ENCODE results near the gene HEXIM2.

DNA sequence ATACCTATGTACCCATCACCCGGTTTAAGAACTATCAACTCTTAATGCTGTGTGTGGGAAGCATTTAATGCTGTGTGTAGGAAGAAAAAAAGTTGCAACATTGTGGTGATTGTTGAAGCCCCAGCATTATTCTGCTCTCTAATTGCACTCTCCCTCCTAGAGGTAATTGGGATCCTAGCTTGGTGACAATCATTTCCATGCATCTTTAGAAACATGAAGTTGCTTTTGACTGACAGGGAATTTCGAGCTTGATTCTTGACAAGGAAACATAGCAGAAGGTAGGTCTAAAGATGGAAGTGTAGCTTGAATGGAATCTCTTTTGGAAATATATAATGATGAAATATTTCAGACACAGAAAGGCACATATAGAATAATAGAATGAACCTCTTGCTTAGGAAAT is 27.3 kb downstream of the HEXIM2 start:
- TF ChIP-seq POLR2A (IDR thresholded peaks at IDR 0.05), result no peak
- TF ChIP-seq, protein P1, sequence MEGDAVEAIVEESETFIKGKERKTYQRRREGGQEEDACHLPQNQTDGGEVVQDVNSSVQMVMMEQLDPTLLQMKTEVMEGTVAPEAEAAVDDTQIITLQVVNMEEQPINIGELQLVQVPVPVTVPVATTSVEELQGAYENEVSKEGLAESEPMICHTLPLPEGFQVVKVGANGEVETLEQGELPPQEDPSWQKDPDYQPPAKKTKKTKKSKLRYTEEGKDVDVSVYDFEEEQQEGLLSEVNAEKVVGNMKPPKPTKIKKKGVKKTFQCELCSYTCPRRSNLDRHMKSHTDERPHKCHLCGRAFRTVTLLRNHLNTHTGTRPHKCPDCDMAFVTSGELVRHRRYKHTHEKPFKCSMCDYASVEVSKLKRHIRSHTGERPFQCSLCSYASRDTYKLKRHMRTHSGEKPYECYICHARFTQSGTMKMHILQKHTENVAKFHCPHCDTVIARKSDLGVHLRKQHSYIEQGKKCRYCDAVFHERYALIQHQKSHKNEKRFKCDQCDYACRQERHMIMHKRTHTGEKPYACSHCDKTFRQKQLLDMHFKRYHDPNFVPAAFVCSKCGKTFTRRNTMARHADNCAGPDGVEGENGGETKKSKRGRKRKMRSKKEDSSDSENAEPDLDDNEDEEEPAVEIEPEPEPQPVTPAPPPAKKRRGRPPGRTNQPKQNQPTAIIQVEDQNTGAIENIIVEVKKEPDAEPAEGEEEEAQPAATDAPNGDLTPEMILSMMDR (IDR thresholded peaks at IDR 0.05), result no peak

Measured in heart left ventricle (tissue), 13 donors.